CD14-positive monocyte (primary cell): ENCODE measurements around the gene MRPL24. TPM values are rescaled to one million over a fixed set of nuclear protein-coding genes. Genes with fewer than 3 reads are reported as not detected.

Source experiments
- DNase-seq, 3 donors: peaks; one replicate each; pipeline ENCODE4 v3.0.0-alpha.2; 2011 to 2022
- H2AFZ ChIP-seq: 2 replicates; pipeline ENCODE4 v1.6.0; 2012; ENCODE audit warnings: mild to moderate bottlenecking, low read depth, low read length, inconsistent platforms; ENCODE audit not compliant: insufficient read depth, poor library complexity, severe bottlenecking
- H3K27ac ChIP-seq, 2 donors: 1 replicate in 1 of 2; 2 replicates in 1 of 2; pipeline ENCODE4 v1.5.1; 2012 to 2013; ENCODE audit warnings: low read length in 2 of 2, control low read depth in 1 of 2, inconsistent platforms in 1 of 2, low read depth in 1 of 2, mild to moderate bottlenecking in 1 of 2
- H3K27me3 ChIP-seq, 2 donors: one replicate each; pipeline versions ENCODE4 v1.6.0 to v1.6.1; 2011 to 2013; ENCODE audit warnings: low read length in 2 of 2; ENCODE audit not compliant: control insufficient read depth in 2 of 2, insufficient read depth in 2 of 2
- H3K36me3 ChIP-seq, 2 donors: replicated peaks in 1 of 2; 1 replicate in 1 of 2; 2 replicates in 1 of 2; pipeline versions ENCODE4 v1.5.1 to v1.6.1; 2012 to 2013; ENCODE audit warnings: low read length in 2 of 2, control low read depth in 1 of 2, inconsistent platforms in 1 of 2, mild to moderate bottlenecking in 1 of 2; ENCODE audit not compliant: insufficient read depth in 2 of 2, control insufficient read depth in 1 of 2
- H3K4me1 ChIP-seq, 2 donors: 1 replicate in 1 of 2; 2 replicates in 1 of 2; pipeline versions ENCODE4 v1.5.1 to v1.6.1; 2012 to 2013; ENCODE audit warnings: low read length in 2 of 2, control low read depth in 1 of 2, inconsistent platforms in 1 of 2, mild to moderate bottlenecking in 1 of 2, moderate library complexity in 1 of 2; ENCODE audit not compliant: insufficient read depth in 2 of 2, control insufficient read depth in 1 of 2
- H3K4me2 ChIP-seq: replicated peaks from 2 replicates; pipeline ENCODE3; 2012; ENCODE audit warnings: low read length, moderate library complexity, mild to moderate bottlenecking; ENCODE audit not compliant: poor library complexity, severe bottlenecking; ENCODE audit errors: extremely low read depth
- H3K4me3 ChIP-seq, 3 experiments: fragments of 200-600 bp in 1 of 3; sonication (generic) in 1 of 3; replicated peaks in 1 of 3; 1 replicate in 2 of 3; 2 replicates in 1 of 3; pipeline ENCODE4 v1.5.1; 2011 to 2013; ENCODE audit warnings: low read length in 3 of 3, mild to moderate bottlenecking in 3 of 3, control low read depth in 2 of 3, low read depth in 2 of 3, inconsistent platforms in 1 of 3, moderate library complexity in 1 of 3
- H3K79me2 ChIP-seq: 2 replicates; pipeline ENCODE4 v1.6.0; 2012; ENCODE audit warnings: mild to moderate bottlenecking, control low read depth, inconsistent platforms, low read length, moderate library complexity; ENCODE audit not compliant: insufficient read depth
- H3K9ac ChIP-seq: 2 replicates; pipeline ENCODE4 v1.6.0; 2017; ENCODE audit warnings: low read length, mild to moderate bottlenecking; ENCODE audit not compliant: insufficient read depth, poor library complexity, severe bottlenecking
- H3K9me3 ChIP-seq, 2 donors: replicated peaks in 1 of 2; 1 replicate in 1 of 2; 2 replicates in 1 of 2; pipeline versions ENCODE4 v1.5.1 to v1.6.1; 2012 to 2013; ENCODE audit warnings: low read length in 2 of 2, control low read depth in 1 of 2; ENCODE audit not compliant: control insufficient read depth in 1 of 2, insufficient read depth in 1 of 2
- H4K20me1 ChIP-seq: 2 replicates; pipeline ENCODE4 v1.6.0; 2012; ENCODE audit warnings: mild to moderate bottlenecking, low read length, control low read depth, moderate library complexity; ENCODE audit not compliant: insufficient read depth
- H3K27ac Mint-ChIP-seq, 7 donors: one replicate each; pipeline ENCODE4 v1.8.0; 2020; ENCODE audit warnings: mild to moderate bottlenecking in 7 of 7, mixed read lengths in 7 of 7, moderate library complexity in 6 of 7, inconsistent platforms in 2 of 7
- H3K27me3 Mint-ChIP-seq, 3 donors: one replicate each; pipeline ENCODE4 v1.8.0; 2021 to 2022; ENCODE audit warnings: low read depth in 3 of 3, mild to moderate bottlenecking in 3 of 3, mixed read lengths in 3 of 3, moderate library complexity in 3 of 3, inconsistent platforms in 1 of 3
- H3K36me3 Mint-ChIP-seq, 2 donors: one replicate each; pipeline ENCODE4 v1.8.0; 2020; ENCODE audit warnings: mixed read lengths in 2 of 2, inconsistent platforms in 1 of 2, mild to moderate bottlenecking in 1 of 2
- H3K4me1 Mint-ChIP-seq: one replicate; pipeline ENCODE4 v1.8.0; 2020; ENCODE audit warnings: mild to moderate bottlenecking, mixed read lengths
- H3K4me3 Mint-ChIP-seq, 2 donors: one replicate each; pipeline ENCODE4 v1.8.0; 2020; ENCODE audit warnings: mild to moderate bottlenecking in 2 of 2, mixed read lengths in 2 of 2, moderate library complexity in 1 of 2
- H3K9me3 Mint-ChIP-seq, 7 donors: one replicate each; pipeline ENCODE4 v1.8.0; 2020 to 2022; ENCODE audit warnings: mixed read lengths in 7 of 7, mild to moderate bottlenecking in 6 of 7, moderate library complexity in 6 of 7, inconsistent platforms in 2 of 7
- WGBS: methylation state at CpG from one replicate; pipeline ENCODE4 v1.1.5; 2013; ENCODE audit warnings: missing lambda C conversion rate; ENCODE audit not compliant: insufficient coverage; 5-methylcytosine and 5-hydroxymethylcytosine counted together
- intact Hi-C, 2 donors: fragments of 100-400 bp; cut with micrococcal nuclease; formaldehyde crosslinking; loops; one replicate each; pipeline versions ENCODE4 v1.15.0 to v1.15.1; 2023
- polyA plus RNA-seq, 3 donors: library from polyadenylated mRNA; depleted of rRNA in 1 of 3; unstranded in 2 of 3; stranded (reverse) in 1 of 3; fragments of 300-500 nt in 2 of 3; fragments of >200 nt in 1 of 3; fragmentation: Illumina TruSeq in 2 of 3; gene quantifications; 1 replicate in 2 of 3; 2 replicates in 1 of 3; pipeline ENCODE4 v1.2.3, GENCODE V29; 2012 to 2021
- TF ChIP-seq, protein P1 (sequence below): fragments of 200-600 bp; IDR thresholded peaks from one replicate; pipeline ENCODE4 v1.8.0; 2022; ENCODE audit warnings: antibody characterized with exemption, mild to moderate bottlenecking

Gene MRPL24
- polyA plus RNA-seq, 3 donors, result 28.7 to 47.0 (median 38.4) TPM

DNA sequence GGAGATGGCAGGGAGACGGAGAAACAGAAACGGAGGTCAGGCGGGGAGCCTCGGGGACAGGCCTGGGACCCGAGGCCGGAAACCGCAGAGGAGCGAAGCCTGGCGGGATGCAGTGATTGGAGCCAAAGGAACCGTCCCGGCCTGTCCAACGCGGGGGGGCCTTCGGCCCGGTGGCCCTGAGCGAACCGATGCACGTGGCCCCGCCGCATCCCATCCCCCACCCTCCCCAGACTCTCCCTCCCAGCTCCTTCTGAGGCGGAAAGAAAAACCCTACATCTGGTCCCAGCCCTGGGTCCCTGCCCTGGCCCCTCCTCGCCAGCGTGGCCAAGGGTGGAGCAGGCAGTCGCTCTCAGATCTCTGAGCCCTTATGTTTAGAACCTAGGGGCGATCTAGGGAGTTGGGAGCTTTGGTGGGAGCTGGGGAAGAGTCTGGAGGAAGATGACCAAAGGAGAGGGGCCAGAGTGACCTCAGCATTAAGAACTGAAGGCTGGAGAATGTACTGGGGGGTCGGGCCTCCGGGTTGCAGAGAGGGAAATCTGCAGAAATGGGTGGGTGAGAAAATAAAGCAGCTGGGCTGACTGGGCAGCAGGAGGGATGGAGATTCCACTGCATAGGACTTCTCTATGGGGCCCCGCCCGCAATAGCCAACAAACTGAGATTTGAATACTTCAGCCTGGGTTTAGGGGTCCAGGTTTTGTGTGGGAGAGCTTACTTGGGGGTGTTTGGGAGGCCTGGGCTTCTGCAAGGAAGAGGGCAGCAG is 34.1 kb downstream of the MRPL24 start:
- H3K79me2 ChIP-seq, result no peaks in the 10 kb centered on the region
- no peak overlapping the region for H2AFZ ChIP-seq
- H3K4me2 ChIP-seq, result peak overlapping the region; percentile 62
- Mint-ChIP-seq H3K27me3 (peaks cover 63 to 78% (median 71%) of the 10 kb centered on the region in 3 donors), H3K36me3 (peaks cover 0 to 11% of the 10 kb centered on the region in 2 donors), H3K4me1 (peaks cover 28% of the 10 kb centered on the region), H3K4me3 (peak overlapping the region; percentile 57 to 83), H3K27ac (no peak overlapping the region), H3K9me3 (peaks cover 0 to 25% (median 10%) of the 10 kb centered on the region in 7 donors)
- H3K4me1 ChIP-seq, result peaks cover 20 to 22% of the 10 kb centered on the region in 2 donors
- H3K9me3 ChIP-seq, result peaks cover 0 to 15% of the 10 kb centered on the region in 2 donors
- intact Hi-C loops, result no loop called here
- TF ChIP-seq, protein P1, sequence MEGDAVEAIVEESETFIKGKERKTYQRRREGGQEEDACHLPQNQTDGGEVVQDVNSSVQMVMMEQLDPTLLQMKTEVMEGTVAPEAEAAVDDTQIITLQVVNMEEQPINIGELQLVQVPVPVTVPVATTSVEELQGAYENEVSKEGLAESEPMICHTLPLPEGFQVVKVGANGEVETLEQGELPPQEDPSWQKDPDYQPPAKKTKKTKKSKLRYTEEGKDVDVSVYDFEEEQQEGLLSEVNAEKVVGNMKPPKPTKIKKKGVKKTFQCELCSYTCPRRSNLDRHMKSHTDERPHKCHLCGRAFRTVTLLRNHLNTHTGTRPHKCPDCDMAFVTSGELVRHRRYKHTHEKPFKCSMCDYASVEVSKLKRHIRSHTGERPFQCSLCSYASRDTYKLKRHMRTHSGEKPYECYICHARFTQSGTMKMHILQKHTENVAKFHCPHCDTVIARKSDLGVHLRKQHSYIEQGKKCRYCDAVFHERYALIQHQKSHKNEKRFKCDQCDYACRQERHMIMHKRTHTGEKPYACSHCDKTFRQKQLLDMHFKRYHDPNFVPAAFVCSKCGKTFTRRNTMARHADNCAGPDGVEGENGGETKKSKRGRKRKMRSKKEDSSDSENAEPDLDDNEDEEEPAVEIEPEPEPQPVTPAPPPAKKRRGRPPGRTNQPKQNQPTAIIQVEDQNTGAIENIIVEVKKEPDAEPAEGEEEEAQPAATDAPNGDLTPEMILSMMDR, result no peak
- 9% methylated on average over 22 of the region's 29 CpGs for WGBS
- H3K27ac ChIP-seq, result no peak overlapping the region
- peak overlapping the region in 1 of 3 experiments; percentile 45 for H3K4me3 ChIP-seq
- H4K20me1 ChIP-seq, result no peaks in the 10 kb centered on the region
- H3K36me3 ChIP-seq, result no peaks in the 10 kb centered on the region
- DNase-seq, result no peak
- H3K27me3 ChIP-seq, result peaks cover 44 to 60% of the 10 kb centered on the region in 2 donors
- H3K9ac ChIP-seq, result no peak overlapping the region

DNA sequence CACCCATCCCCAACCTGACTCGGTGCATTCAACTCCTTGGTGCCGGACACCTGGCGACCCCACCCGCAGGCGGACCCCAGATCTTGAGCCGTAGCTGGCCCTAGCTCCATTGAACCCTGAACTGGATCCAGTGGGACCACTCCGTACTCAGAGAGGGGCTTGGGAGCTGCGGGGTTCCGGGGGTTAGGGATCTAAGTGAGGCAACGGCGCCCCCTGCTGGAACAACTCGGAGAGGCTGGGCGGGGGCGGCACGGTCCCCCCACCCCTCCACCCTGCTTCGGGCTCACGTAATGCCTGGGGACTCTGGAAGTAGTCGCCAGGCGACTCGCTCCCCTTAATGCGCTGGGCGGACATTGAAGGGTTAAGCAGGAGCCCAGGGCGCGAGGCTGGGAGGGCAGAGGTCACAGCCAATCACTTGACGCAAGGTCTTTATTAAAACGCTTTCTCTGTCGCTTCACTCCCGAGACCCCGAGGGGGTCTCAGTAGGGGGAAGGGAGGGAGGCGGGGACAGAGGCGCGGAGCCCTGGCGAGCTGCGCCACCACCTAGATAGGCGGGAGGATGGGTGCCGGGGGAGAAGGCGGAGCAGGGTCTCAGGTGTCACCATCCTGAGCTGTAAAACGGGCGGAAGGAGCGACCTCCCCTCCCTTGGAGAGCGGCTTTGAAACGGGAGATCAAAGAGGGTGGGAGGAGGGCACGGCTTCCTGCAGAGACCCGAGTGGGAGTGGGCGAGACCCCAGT is 34.8 kb downstream of the MRPL24 start:
- H2AFZ ChIP-seq, result no peak overlapping the region
- peaks cover 0 to 15% of the 10 kb centered on the region in 2 donors for H3K9me3 ChIP-seq
- no peaks in the 10 kb centered on the region for H3K36me3 ChIP-seq
- intact Hi-C loops, result no loop called here
- no peaks in the 10 kb centered on the region for H4K20me1 ChIP-seq
- Mint-ChIP-seq H3K4me1 (peaks cover 28% of the 10 kb centered on the region), H3K36me3 (peaks cover 0 to 11% of the 10 kb centered on the region in 2 donors), H3K27me3 (peaks cover 71 to 85% (median 77%) of the 10 kb centered on the region in 3 donors), H3K27ac (no peak overlapping the region), H3K9me3 (peaks cover 0 to 25% (median 10%) of the 10 kb centered on the region in 7 donors), H3K4me3 (peak overlapping the region; percentile 57 to 83)
- TF ChIP-seq, protein P1, result peak; percentile 77
- H3K4me3 ChIP-seq, result peak overlapping the region in 1 of 3 experiments; percentile 45
- H3K4me2 ChIP-seq, result peak overlapping the region; percentile 62
- 0% methylated on average over 34 of the region's 45 CpGs for WGBS
- no peak overlapping the region for H3K9ac ChIP-seq
- no peak overlapping the region for H3K27ac ChIP-seq
- H3K79me2 ChIP-seq, result no peaks in the 10 kb centered on the region
- H3K27me3 ChIP-seq, result peaks cover 44 to 68% of the 10 kb centered on the region in 2 donors
- peak in 1 of 3 donors; percentile 47 for DNase-seq
- H3K4me1 ChIP-seq, result peaks cover 20 to 22% of the 10 kb centered on the region in 2 donors
